ENCODE data around the gene ADCYAP1R1.

DNA sequence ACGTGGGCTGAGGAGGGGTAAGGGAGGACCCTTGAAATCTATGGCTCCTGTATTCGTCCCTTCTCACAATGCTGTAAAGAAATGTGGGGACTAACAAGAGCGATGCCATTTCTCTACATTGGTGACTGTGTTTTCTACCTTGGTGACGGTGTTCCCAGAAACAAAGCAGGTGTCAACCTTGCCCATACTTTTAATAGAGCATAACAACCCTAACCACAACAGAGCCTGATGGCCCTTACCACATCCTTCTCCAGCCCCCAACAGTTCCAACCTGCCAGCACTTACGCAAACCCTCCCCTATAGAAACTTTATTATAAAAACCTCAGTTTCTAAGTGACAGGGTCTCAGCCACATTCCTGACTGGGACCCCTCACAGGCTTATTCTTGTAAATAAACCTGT, 28.2 kb upstream of the ADCYAP1R1 start:
- TF ChIP-seq, protein P1, sequence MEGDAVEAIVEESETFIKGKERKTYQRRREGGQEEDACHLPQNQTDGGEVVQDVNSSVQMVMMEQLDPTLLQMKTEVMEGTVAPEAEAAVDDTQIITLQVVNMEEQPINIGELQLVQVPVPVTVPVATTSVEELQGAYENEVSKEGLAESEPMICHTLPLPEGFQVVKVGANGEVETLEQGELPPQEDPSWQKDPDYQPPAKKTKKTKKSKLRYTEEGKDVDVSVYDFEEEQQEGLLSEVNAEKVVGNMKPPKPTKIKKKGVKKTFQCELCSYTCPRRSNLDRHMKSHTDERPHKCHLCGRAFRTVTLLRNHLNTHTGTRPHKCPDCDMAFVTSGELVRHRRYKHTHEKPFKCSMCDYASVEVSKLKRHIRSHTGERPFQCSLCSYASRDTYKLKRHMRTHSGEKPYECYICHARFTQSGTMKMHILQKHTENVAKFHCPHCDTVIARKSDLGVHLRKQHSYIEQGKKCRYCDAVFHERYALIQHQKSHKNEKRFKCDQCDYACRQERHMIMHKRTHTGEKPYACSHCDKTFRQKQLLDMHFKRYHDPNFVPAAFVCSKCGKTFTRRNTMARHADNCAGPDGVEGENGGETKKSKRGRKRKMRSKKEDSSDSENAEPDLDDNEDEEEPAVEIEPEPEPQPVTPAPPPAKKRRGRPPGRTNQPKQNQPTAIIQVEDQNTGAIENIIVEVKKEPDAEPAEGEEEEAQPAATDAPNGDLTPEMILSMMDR (conservative IDR thresholded peaks at IDR 0.05) = no peak
- TF ChIP-seq EZH2 (IDR thresholded peaks at IDR 0.05; ENCODE audit: low read depth) = no peak

Measured in PC-9 (cell line).